ENCODE results near the gene NOSTRIN.

DNA sequence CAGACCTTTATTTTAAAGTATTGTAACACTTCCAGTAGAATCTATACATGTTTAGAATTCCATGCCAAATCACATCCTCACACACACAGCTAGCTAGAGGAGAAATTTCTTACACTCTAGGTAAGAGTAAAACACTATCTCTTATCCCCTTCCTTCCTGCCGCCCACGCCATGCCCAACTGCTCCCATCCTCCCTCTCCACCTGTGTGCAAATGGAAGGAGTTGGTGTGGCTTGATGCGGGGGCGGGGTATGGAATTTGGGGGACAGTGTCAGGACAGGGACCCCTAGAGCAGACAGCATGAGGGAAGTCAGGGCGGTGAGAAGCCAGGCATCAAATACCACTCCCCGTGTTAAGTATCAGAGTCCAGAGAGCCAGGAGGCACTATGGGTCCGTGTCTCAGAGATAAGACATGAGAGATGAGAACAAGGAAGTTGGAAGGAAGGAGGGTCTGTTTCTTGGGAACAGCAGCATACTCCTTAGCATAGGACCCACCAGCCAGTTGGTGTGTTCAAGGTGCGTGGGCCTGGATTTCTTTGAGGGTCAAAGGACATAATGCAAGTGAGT, 48.6 kb upstream of the NOSTRIN start:
- TF ChIP-seq, protein P1, sequence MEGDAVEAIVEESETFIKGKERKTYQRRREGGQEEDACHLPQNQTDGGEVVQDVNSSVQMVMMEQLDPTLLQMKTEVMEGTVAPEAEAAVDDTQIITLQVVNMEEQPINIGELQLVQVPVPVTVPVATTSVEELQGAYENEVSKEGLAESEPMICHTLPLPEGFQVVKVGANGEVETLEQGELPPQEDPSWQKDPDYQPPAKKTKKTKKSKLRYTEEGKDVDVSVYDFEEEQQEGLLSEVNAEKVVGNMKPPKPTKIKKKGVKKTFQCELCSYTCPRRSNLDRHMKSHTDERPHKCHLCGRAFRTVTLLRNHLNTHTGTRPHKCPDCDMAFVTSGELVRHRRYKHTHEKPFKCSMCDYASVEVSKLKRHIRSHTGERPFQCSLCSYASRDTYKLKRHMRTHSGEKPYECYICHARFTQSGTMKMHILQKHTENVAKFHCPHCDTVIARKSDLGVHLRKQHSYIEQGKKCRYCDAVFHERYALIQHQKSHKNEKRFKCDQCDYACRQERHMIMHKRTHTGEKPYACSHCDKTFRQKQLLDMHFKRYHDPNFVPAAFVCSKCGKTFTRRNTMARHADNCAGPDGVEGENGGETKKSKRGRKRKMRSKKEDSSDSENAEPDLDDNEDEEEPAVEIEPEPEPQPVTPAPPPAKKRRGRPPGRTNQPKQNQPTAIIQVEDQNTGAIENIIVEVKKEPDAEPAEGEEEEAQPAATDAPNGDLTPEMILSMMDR (IDR thresholded peaks at IDR 0.05) = no peak
- no peak for TF ChIP-seq POLR2A (IDR thresholded peaks at IDR 0.05)
